HEK293 (cell line): Measurements from ENCODE around the gene SIGLEC10.
A peak's percentile ranks its signal among the peaks of the same experiment; 100 is the strongest.

Experiments
- CTCF ChIA-PET: fragments of 350-600 bp; formaldehyde crosslinking; extraction: SDS; loops from one replicate; lab custom pipeline; 2021; ENCODE audit warnings: antibody characterized with exemption; lab: Yijun Ruan, JAX
- POLR2A ChIA-PET: fragments of 300-600 bp; formaldehyde crosslinking; extraction: SDS; loops from one replicate; lab custom pipeline; 2020; ENCODE audit warnings: antibody characterized with exemption, inconsistent platforms; lab: Yijun Ruan, JAX
- H3K27ac ChIP-seq: fragments of 200-500 bp; sonication (Bioruptor generic); 2 replicates; pipeline ENCODE4 v1.5.1; 2014; ENCODE audit warnings: low read depth, low read length, control low read depth, inconsistent platforms; ENCODE audit errors: extremely low read depth
- H3K36me3 ChIP-seq, 2 experiments: fragments of 200-500 bp in 1 of 2; sonication (Bioruptor generic) in 1 of 2; 1 replicate in 1 of 2; 2 replicates in 1 of 2; pipeline ENCODE4 v1.5.1; 2014 to 2017; ENCODE audit warnings: inconsistent platforms in 2 of 2, low read length in 2 of 2; ENCODE audit not compliant: control insufficient read depth in 2 of 2, insufficient read depth in 1 of 2
- H3K4me1 ChIP-seq: fragments of 200-500 bp; sonication (Bioruptor generic); 2 replicates; pipeline ENCODE4 v1.5.1; 2014; ENCODE audit warnings: mild to moderate bottlenecking, low read length, inconsistent platforms; ENCODE audit not compliant: control insufficient read depth, insufficient read depth
- H3K4me3 ChIP-seq: 2 replicates; pipeline ENCODE4 v1.5.1; 2011; ENCODE audit warnings: low read depth, mild to moderate bottlenecking, control low read depth, low read length, moderate library complexity
- H3K9me3 ChIP-seq: fragments of 200-500 bp; sonication (Bioruptor generic); 2 replicates; pipeline ENCODE4 v1.5.1; 2014; ENCODE audit warnings: low read depth, low read length, inconsistent platforms; ENCODE audit not compliant: control insufficient read depth, insufficient read depth
- CTCF ChIP-seq: fragments of 450-650 bp; formaldehyde crosslinking; IDR thresholded peaks from 2 replicates; pipeline ENCODE4 v1.5.1; 2016; ENCODE audit warnings: missing biosample characterization, missing genetic modification characterization
- GLI2 ChIP-seq: fragments of 450-650 bp; formaldehyde crosslinking; IDR thresholded peaks from 2 replicates; pipeline ENCODE4; 2017; ENCODE audit warnings: missing biosample characterization, missing genetic modification characterization, low read depth, borderline replicate concordance
- INSM2 ChIP-seq: fragments of 450-650 bp; formaldehyde crosslinking; IDR thresholded peaks from 2 replicates; pipeline ENCODE4 v1.5.1; 2016; ENCODE audit warnings: missing biosample characterization, missing genetic modification characterization
- KLF16 ChIP-seq: fragments of 450-650 bp; formaldehyde crosslinking; IDR thresholded peaks from 2 replicates; pipeline ENCODE4 v1.5.1; 2017; ENCODE audit warnings: missing biosample characterization, missing genetic modification characterization
- SCRT2 ChIP-seq: fragments of 450-650 bp; formaldehyde crosslinking; IDR thresholded peaks from 2 replicates; pipeline ENCODE4 v1.5.1; 2016; ENCODE audit warnings: missing biosample characterization, missing genetic modification characterization
- ZBTB11 ChIP-seq: fragments of 450-650 bp; formaldehyde crosslinking; conservative IDR thresholded peaks from 2 replicates; pipeline ENCODE4 v1.5.1; 2016; ENCODE audit warnings: low read depth, missing biosample characterization, missing genetic modification characterization
- ZIC2 ChIP-seq: fragments of 450-650 bp; formaldehyde crosslinking; IDR thresholded peaks from 2 replicates; pipeline ENCODE4 v1.5.1; 2016; ENCODE audit warnings: missing biosample characterization, missing genetic modification characterization
- ZNF324 ChIP-seq: fragments of 450-650 bp; formaldehyde crosslinking; IDR thresholded peaks from 2 replicates; pipeline ENCODE4 v1.5.1; 2016; ENCODE audit warnings: missing biosample characterization, missing genetic modification characterization
- ZNF362 ChIP-seq: fragments of 450-650 bp; formaldehyde crosslinking; IDR thresholded peaks from 2 replicates; pipeline ENCODE4 v1.5.1; 2016; ENCODE audit warnings: missing biosample characterization, missing genetic modification characterization
- ZNF37A ChIP-seq: fragments of 450-650 bp; IDR thresholded peaks from 2 replicates; pipeline ENCODE4 v1.5.1; 2018; ENCODE audit warnings: missing biosample characterization, missing genetic modification characterization
- ZNF501 ChIP-seq: fragments of 450-650 bp; formaldehyde crosslinking; IDR thresholded peaks from 2 replicates; pipeline ENCODE4 v1.5.1; 2016; ENCODE audit warnings: missing biosample characterization, missing genetic modification characterization
- ZNF610 ChIP-seq: fragments of 450-650 bp; formaldehyde crosslinking; IDR thresholded peaks from 2 replicates; pipeline ENCODE4 v1.5.1; 2016; ENCODE audit warnings: missing biosample characterization, missing genetic modification characterization, borderline replicate concordance
- ZNF664 ChIP-seq: fragments of 450-650 bp; formaldehyde crosslinking; IDR thresholded peaks from 2 replicates; pipeline ENCODE4 v1.5.1; 2016; ENCODE audit warnings: missing biosample characterization, missing genetic modification characterization
- ZNF792 ChIP-seq: fragments of 450-650 bp; formaldehyde crosslinking; IDR thresholded peaks from 2 replicates; pipeline ENCODE4 v1.5.1; 2016; ENCODE audit warnings: missing biosample characterization, missing genetic modification characterization

Gene SIGLEC10

GRCh38 chr19:51365211-51365964 is 52.1 kb downstream of the SIGLEC10 start (continued):
- TF ChIP-seq ZNF664 (tag by site-specific recombination) (no peak), KLF16 (tag by site-specific recombination) (no peak), GLI2 (tag by site-specific recombination) (no peak), ZNF362 (tag by site-specific recombination) (no peak), ZNF501 (tag by site-specific recombination) (no peak), ZBTB11 (tag by site-specific recombination) (no peak), ZIC2 (tag by site-specific recombination) (no peak), INSM2 (no peak), CTCF (peak; percentile 6; the same call in 1 of the 2 replicates), ZNF610 (tag by site-specific recombination) (no peak)

- ChIA-PET CTCF (interaction anchor here (1.0 to 1.3 kb wide), 2 partner anchors 34 to 109 kb away, joined by 3 read pairs; no protein-coding TSS in a partner anchor), POLR2A (interaction anchor here (1.1 kb wide), 1 partner anchor 25 kb away, joined by 5 read pairs; no protein-coding TSS in a partner anchor)
- Histone ChIP-seq H3K4me1 (peaks cover 13% of the 10 kb centered on the region), H3K9me3 (no peaks in the 10 kb centered on the region), H3K4me3 (no peak overlapping the region), H3K36me3 (no peaks in the 10 kb centered on the region; a peak in 1 of 3 replicates), H3K27ac (no peak overlapping the region)
- TF ChIP-seq SCRT2 (tag by site-specific recombination) = peak; percentile 32; the same call in 1 of the 2 replicates
- no peak for TF ChIP-seq ZNF792 (tag by site-specific recombination)
- TF ChIP-seq ZNF324 (tag by site-specific recombination) = no peak
- TF ChIP-seq ZNF37A (tag by site-specific recombination) = no peak
Measured at GRCh38 chr19:51364200-51365106, 53.0 kb downstream of the SIGLEC10 start.
